Mesendoderm (in vitro differentiated cells): ENCODE data around the gene IRX4.

ENCODE experiments used
- DNase-seq: peaks from one replicate; pipeline ENCODE4 v3.0.0; 2013
- H2AK5ac ChIP-seq: 2 replicates; pipeline ENCODE4 v1.6.1; 2013; ENCODE audit warnings: low read length, inconsistent platforms
- H2BK120ac ChIP-seq: 2 replicates; pipeline ENCODE4 v1.6.1; 2013; ENCODE audit warnings: low read depth, mild to moderate bottlenecking, low read length, moderate library complexity, mixed read lengths
- H2BK15ac ChIP-seq: replicated peaks from 2 replicates; pipeline ENCODE4 v1.6.1; 2013; ENCODE audit warnings: low read depth, mild to moderate bottlenecking, moderate library complexity
- H2BK5ac ChIP-seq: 2 replicates; pipeline ENCODE4 v1.6.1; 2013; ENCODE audit warnings: low read length, inconsistent platforms
- H3K18ac ChIP-seq: 2 replicates; pipeline ENCODE4 v1.6.1; 2013; ENCODE audit warnings: mild to moderate bottlenecking, low read length, mixed read lengths
- H3K23ac ChIP-seq: one replicate; pipeline ENCODE4 v1.6.1; 2013; ENCODE audit warnings: low read length
- H3K27ac ChIP-seq: 2 replicates; pipeline ENCODE4 v1.5.1; 2013; ENCODE audit warnings: low read depth, mild to moderate bottlenecking, inconsistent platforms, low read length, moderate library complexity
- H3K27me3 ChIP-seq: 2 replicates; pipeline ENCODE4 v1.6.1; 2013; ENCODE audit warnings: low read length, control low read depth, mild to moderate bottlenecking, inconsistent platforms; ENCODE audit not compliant: insufficient read depth, poor library complexity
- H3K36me3 ChIP-seq: 2 replicates; pipeline ENCODE4 v1.6.1; 2013; ENCODE audit warnings: low read length, inconsistent platforms; ENCODE audit not compliant: control insufficient read depth, insufficient read depth
- H3K4ac ChIP-seq: one replicate; pipeline ENCODE4 v1.6.1; 2013; ENCODE audit warnings: low read depth, mild to moderate bottlenecking, low read length, moderate library complexity
- H3K4me1 ChIP-seq: 2 replicates; pipeline ENCODE4 v1.6.1; 2013; ENCODE audit warnings: low read depth, low read length, inconsistent platforms; ENCODE audit not compliant: control insufficient read depth
- H3K4me2 ChIP-seq: 2 replicates; pipeline ENCODE4 v1.6.1; 2013; ENCODE audit warnings: low read length
- H3K4me3 ChIP-seq: 2 replicates; pipeline ENCODE4 v1.5.1; 2013; ENCODE audit warnings: mild to moderate bottlenecking, low read length
- H3K56ac ChIP-seq: one replicate; pipeline ENCODE4 v1.6.1; 2013; ENCODE audit warnings: low read length
- H3K79me1 ChIP-seq: 2 replicates; pipeline ENCODE4 v1.6.1; 2013; ENCODE audit warnings: low read length, inconsistent platforms
- H3K79me2 ChIP-seq: 2 replicates; pipeline ENCODE4 v1.6.1; 2013; ENCODE audit warnings: mild to moderate bottlenecking, low read length; ENCODE audit not compliant: control insufficient read depth, insufficient read depth
- H3K9ac ChIP-seq: 2 replicates; pipeline ENCODE4 v1.6.1; 2013; ENCODE audit warnings: low read length, inconsistent platforms
- H4K5ac ChIP-seq: one replicate; pipeline ENCODE4 v1.6.1; 2013; ENCODE audit warnings: low read length
- H4K8ac ChIP-seq: one replicate; pipeline ENCODE4 v1.6.1; 2013; ENCODE audit warnings: low read depth, mild to moderate bottlenecking, control low read depth, low read length, moderate library complexity
- WGBS: extraction: QIAGEN DNeasy Blood & Tissue Kit; methylation state at CpG from one replicate; pipeline ENCODE4 v1.1.7; 2013; ENCODE audit warnings: low lambda C conversion rate, missing lambda C conversion rate; ENCODE audit not compliant: insufficient coverage; ENCODE audit errors: extremely low coverage; 5-methylcytosine and 5-hydroxymethylcytosine counted together

Gene IRX4

GRCh38 chr5:1840741-1841521, 41.8 kb downstream of the IRX4 start:
- no peak overlapping the region for H3K23ac ChIP-seq
- no peak overlapping the region for H2BK15ac ChIP-seq
- H3K27me3 ChIP-seq: no peaks in the 10 kb centered on the region
- no peak overlapping the region for H3K4me3 ChIP-seq
- no peak overlapping the region for H3K4ac ChIP-seq
- no CpG with 5 or more reads among the region's 31 CpGs for WGBS
- H3K36me3 ChIP-seq: no peaks in the 10 kb centered on the region
- H2BK5ac ChIP-seq: no peak overlapping the region
- H3K79me2 ChIP-seq: no peaks in the 10 kb centered on the region
- H3K79me1 ChIP-seq: no peaks in the 10 kb centered on the region
- H3K27ac ChIP-seq: no peak overlapping the region
- H2AK5ac ChIP-seq: no peak overlapping the region
- no peaks in the 10 kb centered on the region for H3K4me1 ChIP-seq
- H3K9ac ChIP-seq: no peak overlapping the region
- H3K56ac ChIP-seq: no peak overlapping the region
- DNase-seq: peak; percentile 15
- no peak overlapping the region for H4K8ac ChIP-seq
- no peak overlapping the region for H3K4me2 ChIP-seq
- H3K18ac ChIP-seq: no peak overlapping the region
- H4K5ac ChIP-seq: no peak overlapping the region
- no peak overlapping the region for H2BK120ac ChIP-seq

DNA sequence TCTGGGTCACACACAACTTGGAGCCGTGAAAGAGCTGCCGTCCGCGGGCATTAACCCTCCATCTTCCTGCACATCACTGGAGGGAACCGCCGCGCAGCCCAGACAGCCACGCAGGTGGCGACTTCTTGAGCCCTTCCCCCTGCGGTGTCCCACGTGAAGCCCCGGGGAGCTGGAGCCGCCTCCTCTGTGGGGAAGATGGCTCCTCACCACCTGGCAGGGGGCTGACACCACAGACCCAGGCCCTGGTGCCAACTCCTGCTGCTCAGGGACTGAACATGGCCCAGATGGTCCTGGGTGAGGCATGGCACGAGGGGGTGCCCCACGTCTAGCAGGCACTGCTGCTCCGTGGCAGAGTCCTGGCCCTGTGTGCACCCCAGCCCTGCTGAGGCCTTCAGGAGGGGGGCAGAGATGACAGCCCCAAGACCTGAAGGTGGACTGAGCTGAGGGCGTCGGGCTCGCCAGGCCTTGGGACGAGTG, 42.6 kb downstream of the IRX4 start:
- WGBS: no CpG with 5 or more reads among the region's 20 CpGs
- no peaks in the 10 kb centered on the region for H3K79me1 ChIP-seq
- no peak overlapping the region for H2BK5ac ChIP-seq
- H3K18ac ChIP-seq: no peak overlapping the region
- no peak overlapping the region for H4K8ac ChIP-seq
- H3K23ac ChIP-seq: no peak overlapping the region
- H3K27me3 ChIP-seq: no peaks in the 10 kb centered on the region
- no peak overlapping the region for H3K4me3 ChIP-seq
- no peak overlapping the region for H4K5ac ChIP-seq
- H3K27ac ChIP-seq: no peak overlapping the region
- H3K9ac ChIP-seq: no peak overlapping the region
- H2AK5ac ChIP-seq: no peak overlapping the region
- no peak overlapping the region for H2BK15ac ChIP-seq
- no peak overlapping the region for H3K56ac ChIP-seq
- no peaks in the 10 kb centered on the region for H3K79me2 ChIP-seq
- H2BK120ac ChIP-seq: no peak overlapping the region
- DNase-seq: no peak
- no peak overlapping the region for H3K4ac ChIP-seq
- no peaks in the 10 kb centered on the region for H3K4me1 ChIP-seq
- H3K4me2 ChIP-seq: no peak overlapping the region
- no peaks in the 10 kb centered on the region for H3K36me3 ChIP-seq

DNA sequence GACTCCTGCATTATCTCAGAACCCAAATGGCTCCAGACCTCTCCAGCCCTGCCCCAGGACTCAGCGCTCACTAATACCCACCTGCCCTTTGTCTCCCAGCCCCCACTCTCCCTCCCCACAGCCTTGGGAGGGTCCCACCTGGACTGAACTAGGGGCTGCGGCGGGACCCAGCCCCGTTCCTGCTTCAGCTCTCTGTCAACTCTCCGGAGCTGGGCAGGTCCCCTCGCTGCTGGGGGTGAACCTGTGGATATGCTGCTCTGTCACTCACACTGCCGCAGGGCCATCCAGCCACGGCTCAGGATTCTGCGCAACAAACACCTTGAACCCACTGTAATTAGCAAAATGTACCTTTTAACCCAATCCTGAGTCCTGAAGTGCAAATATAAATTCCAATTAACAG, 44.7 kb downstream of the IRX4 start:
- H3K18ac ChIP-seq: no peak overlapping the region
- no peak overlapping the region for H3K4me2 ChIP-seq
- H4K5ac ChIP-seq: no peak overlapping the region
- no peaks in the 10 kb centered on the region for H3K36me3 ChIP-seq
- H2BK120ac ChIP-seq: no peak overlapping the region
- no peak overlapping the region for H2AK5ac ChIP-seq
- no peak overlapping the region for H3K4me3 ChIP-seq
- no peaks in the 10 kb centered on the region for H3K79me1 ChIP-seq
- H4K8ac ChIP-seq: no peak overlapping the region
- no peak for DNase-seq
- H3K27ac ChIP-seq: no peak overlapping the region
- no peak overlapping the region for H3K9ac ChIP-seq
- H2BK15ac ChIP-seq: no peak overlapping the region
- no CpG with 5 or more reads among the region's 9 CpGs for WGBS
- H2BK5ac ChIP-seq: no peak overlapping the region
- no peaks in the 10 kb centered on the region for H3K79me2 ChIP-seq
- no peaks in the 10 kb centered on the region for H3K27me3 ChIP-seq
- H3K4ac ChIP-seq: no peak overlapping the region
- no peaks in the 10 kb centered on the region for H3K4me1 ChIP-seq
- H3K23ac ChIP-seq: no peak overlapping the region
- H3K56ac ChIP-seq: no peak overlapping the region

GRCh38 chr5:1836891-1837880, 45.5 kb downstream of the IRX4 start:
- no peak overlapping the region for H3K56ac ChIP-seq
- no peak overlapping the region for H2AK5ac ChIP-seq
- H3K27ac ChIP-seq: no peak overlapping the region
- WGBS: no CpG with 5 or more reads among the region's 32 CpGs
- H3K4ac ChIP-seq: no peak overlapping the region
- no peak overlapping the region for H2BK120ac ChIP-seq
- no peak overlapping the region for H3K9ac ChIP-seq
- no peak for DNase-seq
- no peak overlapping the region for H3K23ac ChIP-seq
- no peak overlapping the region for H3K4me3 ChIP-seq
- H3K27me3 ChIP-seq: no peaks in the 10 kb centered on the region
- no peaks in the 10 kb centered on the region for H3K4me1 ChIP-seq
- H4K5ac ChIP-seq: no peak overlapping the region
- no peak overlapping the region for H4K8ac ChIP-seq
- H3K18ac ChIP-seq: no peak overlapping the region
- H2BK15ac ChIP-seq: no peak overlapping the region
- H2BK5ac ChIP-seq: no peak overlapping the region
- H3K36me3 ChIP-seq: no peaks in the 10 kb centered on the region
- H3K79me2 ChIP-seq: no peaks in the 10 kb centered on the region
- no peaks in the 10 kb centered on the region for H3K79me1 ChIP-seq
- no peak overlapping the region for H3K4me2 ChIP-seq

- Histone ChIP-seq H3K23ac (no peak overlapping the region), H2AK5ac (no peak overlapping the region), H2BK15ac (no peak overlapping the region), H3K27me3 (no peaks in the 10 kb centered on the region), H3K4me1 (no peaks in the 10 kb centered on the region), H3K18ac (no peak overlapping the region), H2BK5ac (no peak overlapping the region), H4K8ac (no peak overlapping the region), H2BK120ac (no peak overlapping the region), H3K27ac (no peak overlapping the region), H3K79me1 (no peaks in the 10 kb centered on the region), H3K4me3 (no peak overlapping the region), H3K4me2 (no peak overlapping the region), H3K4ac (no peak overlapping the region), H3K56ac (no peak overlapping the region), H3K79me2 (no peaks in the 10 kb centered on the region), H3K9ac (no peak overlapping the region), H4K5ac (no peak overlapping the region), H3K36me3 (no peaks in the 10 kb centered on the region)
- no peak for DNase-seq
- no CpG with 5 or more reads among the region's 23 CpGs for WGBS
These were observed 46.4 kb downstream of the IRX4 start for GRCh38 chr5:1836176-1836890.
